ENCODE measurements around the gene EDA. TPM values are rescaled to one million over a fixed set of nuclear protein-coding genes. Genes with fewer than 3 reads are reported as not detected.

The EDA gene
- total and polyA plus RNA-seq, 2 of the 13 experiments (the other 11 are each of a cell fraction or from before 2014, with no cell fraction given), result 8.8 to 11.2 TPM

DNA sequence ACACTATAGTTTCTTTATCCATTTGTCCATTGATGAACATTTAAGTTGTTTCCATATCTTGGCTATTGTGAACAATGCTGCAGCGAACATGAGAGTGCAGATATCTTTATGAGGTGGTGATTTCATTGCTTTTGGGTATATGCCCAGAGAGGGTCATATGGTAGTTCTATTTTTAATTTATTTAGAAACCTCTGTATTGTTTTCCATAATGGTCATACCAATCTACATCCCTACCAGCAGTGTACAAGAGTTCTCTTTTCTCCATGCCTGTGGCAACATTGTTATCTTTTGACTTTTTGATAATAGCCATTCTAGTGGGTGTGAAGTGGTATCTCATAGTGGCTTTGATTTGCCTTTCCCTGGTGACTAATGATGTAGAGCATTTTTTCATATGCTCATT, 48.8 kb downstream of the EDA start (continued):
- TF ChIP-seq ZNF850 (CRISPR knock-in tag; conservative IDR thresholded peaks at IDR 0.05) (no peak), ZNF792 (CRISPR knock-in tag; IDR thresholded peaks at IDR 0.05) (no peak), PCBP2 (optimal IDR thresholded peaks at IDR 0.05; ENCODE audit: low read depth, low read length, poor library complexity, severe bottlenecking) (no peak), RFX3 (CRISPR knock-in tag; IDR thresholded peaks at IDR 0.05) (no peak), ZNF547 (CRISPR knock-in tag; IDR thresholded peaks at IDR 0.05) (no peak), TMF1 (CRISPR knock-in tag; IDR thresholded peaks at IDR 0.05; ENCODE audit: low read depth) (no peak), SYNCRIP (IDR thresholded peaks at IDR 0.05; ENCODE audit: insufficient read depth, low read depth, low read length) (no peak), PPARG (CRISPR knock-in tag; conservative IDR thresholded peaks at IDR 0.05) (no peak), ZNF841 (CRISPR knock-in tag; IDR thresholded peaks at IDR 0.05; ENCODE audit: borderline replicate concordance) (no peak), ZSCAN21 (CRISPR knock-in tag; IDR thresholded peaks at IDR 0.05; ENCODE audit: borderline replicate concordance) (no peak)
- TF ChIP-seq, protein P1, sequence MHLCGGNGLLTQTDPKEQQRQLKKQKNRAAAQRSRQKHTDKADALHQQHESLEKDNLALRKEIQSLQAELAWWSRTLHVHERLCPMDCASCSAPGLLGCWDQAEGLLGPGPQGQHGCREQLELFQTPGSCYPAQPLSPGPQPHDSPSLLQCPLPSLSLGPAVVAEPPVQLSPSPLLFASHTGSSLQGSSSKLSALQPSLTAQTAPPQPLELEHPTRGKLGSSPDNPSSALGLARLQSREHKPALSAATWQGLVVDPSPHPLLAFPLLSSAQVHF (CRISPR knock-in tag; IDR thresholded peaks at IDR 0.05), result no peak
- TF ChIP-seq, protein P2, sequence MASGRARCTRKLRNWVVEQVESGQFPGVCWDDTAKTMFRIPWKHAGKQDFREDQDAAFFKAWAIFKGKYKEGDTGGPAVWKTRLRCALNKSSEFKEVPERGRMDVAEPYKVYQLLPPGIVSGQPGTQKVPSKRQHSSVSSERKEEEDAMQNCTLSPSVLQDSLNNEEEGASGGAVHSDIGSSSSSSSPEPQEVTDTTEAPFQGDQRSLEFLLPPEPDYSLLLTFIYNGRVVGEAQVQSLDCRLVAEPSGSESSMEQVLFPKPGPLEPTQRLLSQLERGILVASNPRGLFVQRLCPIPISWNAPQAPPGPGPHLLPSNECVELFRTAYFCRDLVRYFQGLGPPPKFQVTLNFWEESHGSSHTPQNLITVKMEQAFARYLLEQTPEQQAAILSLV (CRISPR knock-in tag; IDR thresholded peaks at IDR 0.05; ENCODE audit: borderline replicate concordance), result no peak

DNA sequence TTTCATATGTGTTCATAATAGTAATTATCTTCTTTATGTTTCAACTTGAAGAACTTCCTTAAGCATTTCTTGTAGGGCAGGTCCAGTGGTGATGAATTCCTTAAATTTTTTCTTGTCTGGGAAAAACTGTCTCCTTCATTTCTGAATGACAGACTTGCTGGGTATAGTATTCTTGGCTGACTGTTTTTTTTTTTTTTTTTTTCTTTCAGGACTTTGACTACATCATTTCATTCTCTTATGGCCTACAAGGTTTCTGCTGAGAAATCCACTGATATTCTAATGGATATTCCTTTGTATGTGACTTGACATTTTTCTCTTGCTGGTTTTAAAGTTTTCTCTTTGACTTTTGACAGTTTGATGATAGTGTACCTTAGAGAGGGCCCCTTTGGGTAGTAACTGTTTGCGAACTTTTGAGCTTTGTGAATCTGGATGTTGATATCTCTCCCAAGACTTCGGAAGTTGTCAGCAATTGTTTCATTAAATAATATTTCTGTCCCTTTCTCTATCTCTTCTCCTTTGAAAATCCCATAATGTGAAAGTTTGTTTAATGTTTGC, 54.2 kb downstream of the EDA start:
- Histone ChIP-seq H3K4me1 (ENCODE audit: insufficient read depth, low read length) (0 out of 2 replicates have a peak, but pooled peaks cover 5% of the 10 kb centered on the region), H3K4me3 (replicated peaks in 1 of 3; ENCODE audit: insufficient read depth in 1 of 3, low read depth in 2 of 3, low read length in 3 of 3) (no peak overlapping the region), H3K79me2 (ENCODE audit: insufficient read depth, low read length) (peaks cover 5% of the 10 kb centered on the region), H3K4me2 (ENCODE audit: low read depth, low read length) (no peak overlapping the region), H3K27ac (ENCODE audit: extremely low read length, insufficient read depth, low read length) (no peak overlapping the region), H3K9me3 (ENCODE audit: low read length) (peaks cover 19% of the 10 kb centered on the region), H2AFZ (ENCODE audit: low read length) (no peak overlapping the region), H4K20me1 (ENCODE audit: insufficient read depth, low read length) (no peaks in the 10 kb centered on the region), H3K9ac (ENCODE audit: insufficient read depth, low read depth, low read length) (no peak overlapping the region), H3K36me3 (replicated peaks in 1 of 2; ENCODE audit: control insufficient read depth in 1 of 2, insufficient read depth in 2 of 2, low read length in 2 of 2) (no peaks in the 10 kb centered on the region), H3K27me3 (ENCODE audit: control insufficient read depth in 1 of 2, insufficient read depth in 2 of 2, low read length in 2 of 2) (no peaks in the 10 kb centered on the region)
- intact Hi-C loops (cut with micrococcal nuclease; ENCODE audit: unreplicated experiment) (no loop called here), in situ Hi-C loops (cut with HindIII; ENCODE audit: extremely low pct_ligation_motif_present, low pct_unique_long_range_greater_than_20kb) (no loop called here)
- POLR2A ChIA-PET, result no interaction called here
- CTCF ChIA-PET (ENCODE audit: low intra/inter-chr PET ratio, low total read pairs), result no interaction called here
- DNase-seq (ENCODE audit: low spot score) (no peak), FAIRE-seq (no peak), ATAC-seq (no peak)
- BruUV-seq (replicated peaks), result no TSS peak
- WGBS (ENCODE audit: low lambda C conversion rate), result 86% methylated on average over 2 of the region's 2 CpGs
- TF ChIP-seq ZNF552 (CRISPR knock-in tag; IDR thresholded peaks at IDR 0.05; ENCODE audit: borderline replicate concordance) (no peak), WIZ (CRISPR knock-in tag; IDR thresholded peaks at IDR 0.05) (no peak), MXD4 (CRISPR knock-in tag; IDR thresholded peaks at IDR 0.05) (no peak), ZNF567 (CRISPR knock-in tag; IDR thresholded peaks at IDR 0.05; ENCODE audit: borderline replicate concordance) (no peak)
- TF ChIP-seq, protein P3, sequence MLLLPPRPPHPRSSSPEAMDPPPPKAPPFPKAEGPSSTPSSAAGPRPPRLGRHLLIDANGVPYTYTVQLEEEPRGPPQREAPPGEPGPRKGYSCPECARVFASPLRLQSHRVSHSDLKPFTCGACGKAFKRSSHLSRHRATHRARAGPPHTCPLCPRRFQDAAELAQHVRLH (CRISPR knock-in tag; IDR thresholded peaks at IDR 0.05; ENCODE audit: borderline replicate concordance, low read depth), result no peak
